Parathyroid adenoma (tissue), 2 donors: ENCODE results near the gene ACOT9.

Experiments
- H2AFZ ChIP-seq: fragments of 300-600 bp; sonication (generic); one replicate; pipeline ENCODE4 v1.7.0; 2017; ENCODE audit warnings: antibody characterized with exemption, mild to moderate bottlenecking
- H3K27ac ChIP-seq: fragments of 300-600 bp; sonication (generic); one replicate; pipeline ENCODE4 v1.7.0; 2017
- H3K27me3 ChIP-seq: fragments of 300-600 bp; sonication (generic); one replicate; pipeline ENCODE4 v1.7.0; 2017; ENCODE audit warnings: low read length; ENCODE audit not compliant: control insufficient read depth, insufficient read depth
- H3K36me3 ChIP-seq: fragments of 300-600 bp; sonication (generic); one replicate; pipeline ENCODE4 v1.7.0; 2017; ENCODE audit warnings: low read length; ENCODE audit not compliant: control insufficient read depth, insufficient read depth
- H3K4me1 ChIP-seq: fragments of 300-600 bp; sonication (generic); one replicate; pipeline ENCODE4 v1.7.0; 2017; ENCODE audit warnings: control low read depth
- H3K4me2 ChIP-seq: fragments of 300-600 bp; sonication (generic); one replicate; pipeline ENCODE4 v1.7.0; 2017; ENCODE audit warnings: low read length
- H3K4me3 ChIP-seq: fragments of 300-600 bp; sonication (generic); one replicate; pipeline ENCODE4 v1.7.0; 2017; ENCODE audit warnings: low read depth, low read length
- H3K79me2 ChIP-seq: fragments of 300-600 bp; sonication (generic); one replicate; pipeline ENCODE4 v1.7.0; 2017; ENCODE audit warnings: control low read depth
- H3K9ac ChIP-seq: fragments of 300-600 bp; sonication (generic); one replicate; pipeline ENCODE4 v1.7.0; 2017; ENCODE audit warnings: mild to moderate bottlenecking
- H3K9me3 ChIP-seq: fragments of 300-600 bp; sonication (generic); one replicate; pipeline ENCODE4 v1.7.0; 2017; ENCODE audit warnings: low read length; ENCODE audit not compliant: control insufficient read depth
- CTCF ChIP-seq: fragments of 300-600 bp; sonication (generic); IDR thresholded peaks from one replicate; pipeline ENCODE4 v1.7.0; 2017; ENCODE audit warnings: antibody characterized with exemption, mild to moderate bottlenecking
- donor health status: primary hyperparathyroidism.

Gene ACOT9

GRCh38 chrX:23759821-23760220 lies 16.7 kb upstream of the ACOT9 start:
- no peak for TF ChIP-seq CTCF
- no peaks in the 10 kb centered on the region for H3K27me3 ChIP-seq
- H3K27ac ChIP-seq = no peak overlapping the region
- no peaks in the 10 kb centered on the region for H3K4me1 ChIP-seq
- H3K4me2 ChIP-seq = no peak overlapping the region
- H3K79me2 ChIP-seq = no peaks in the 10 kb centered on the region
- H3K9ac ChIP-seq = no peak overlapping the region
- H3K4me3 ChIP-seq = no peak overlapping the region
- no peaks in the 10 kb centered on the region for H3K36me3 ChIP-seq
- H3K9me3 ChIP-seq = no peaks in the 10 kb centered on the region
- H2AFZ ChIP-seq = no peak overlapping the region

GRCh38 chrX:23756165-23756564 lies 13.1 kb upstream of the ACOT9 start:
- Histone ChIP-seq H3K79me2 (no peaks in the 10 kb centered on the region), H3K9ac (no peak overlapping the region), H3K27ac (no peak overlapping the region), H3K4me1 (no peaks in the 10 kb centered on the region), H2AFZ (peak overlapping the region; percentile 29), H3K4me2 (no peak overlapping the region), H3K27me3 (no peaks in the 10 kb centered on the region), H3K9me3 (no peaks in the 10 kb centered on the region), H3K36me3 (no peaks in the 10 kb centered on the region), H3K4me3 (no peak overlapping the region)
- peak; percentile 27 for TF ChIP-seq CTCF

- no peaks in the 10 kb centered on the region for H3K9me3 ChIP-seq
- TF ChIP-seq CTCF = no peak
Measured at GRCh38 chrX:23754664-23755063, 11.6 kb upstream of the ACOT9 start.

GRCh38 chrX:23752740-23753415 lies 9.8 kb upstream of the ACOT9 start:
- Histone ChIP-seq H3K9ac (no peak overlapping the region), H3K27me3 (no peaks in the 10 kb centered on the region), H3K36me3 (no peaks in the 10 kb centered on the region), H3K4me1 (no peaks in the 10 kb centered on the region), H3K4me3 (no peak overlapping the region), H3K9me3 (no peaks in the 10 kb centered on the region), H3K27ac (no peak overlapping the region), H3K79me2 (no peaks in the 10 kb centered on the region), H2AFZ (no peak overlapping the region), H3K4me2 (no peak overlapping the region)
- TF ChIP-seq CTCF = no peak

More at GRCh38 chrX:23754664-23755063, 11.6 kb upstream of the ACOT9 start:
- no peak overlapping the region for H2AFZ ChIP-seq
- H3K36me3 ChIP-seq = no peaks in the 10 kb centered on the region
- no peak overlapping the region for H3K9ac ChIP-seq
- no peaks in the 10 kb centered on the region for H3K4me1 ChIP-seq
- no peak overlapping the region for H3K4me3 ChIP-seq
- no peaks in the 10 kb centered on the region for H3K27me3 ChIP-seq
- H3K27ac ChIP-seq = no peak overlapping the region
- H3K79me2 ChIP-seq = no peaks in the 10 kb centered on the region
- H3K4me2 ChIP-seq = no peak overlapping the region

GRCh38 chrX:23749576-23749975 lies 6.5 kb upstream of the ACOT9 start:
- no peaks in the 10 kb centered on the region for H3K4me1 ChIP-seq
- no peaks in the 10 kb centered on the region for H3K9me3 ChIP-seq
- no peak overlapping the region for H3K27ac ChIP-seq
- H2AFZ ChIP-seq = no peak overlapping the region
- H3K4me2 ChIP-seq = no peak overlapping the region
- no peak overlapping the region for H3K4me3 ChIP-seq
- no peaks in the 10 kb centered on the region for H3K36me3 ChIP-seq
- H3K79me2 ChIP-seq = no peaks in the 10 kb centered on the region
- H3K9ac ChIP-seq = no peak overlapping the region
- no peak for TF ChIP-seq CTCF
- H3K27me3 ChIP-seq = no peaks in the 10 kb centered on the region
